ENCODE data around the gene PHC2. TPM values are rescaled to one million over a fixed set of nuclear protein-coding genes. Genes with fewer than 3 reads are reported as not detected.
A peak's percentile ranks its signal among the peaks of the same experiment; 100 is the strongest.

PHC2 gene
- total and polyA plus RNA-seq, 9 of the 15 experiments (the other 6 are each of a cell fraction or from before 2014, with no cell fraction given), result 3.1 to 67.6 (median 34.6) TPM

DNA sequence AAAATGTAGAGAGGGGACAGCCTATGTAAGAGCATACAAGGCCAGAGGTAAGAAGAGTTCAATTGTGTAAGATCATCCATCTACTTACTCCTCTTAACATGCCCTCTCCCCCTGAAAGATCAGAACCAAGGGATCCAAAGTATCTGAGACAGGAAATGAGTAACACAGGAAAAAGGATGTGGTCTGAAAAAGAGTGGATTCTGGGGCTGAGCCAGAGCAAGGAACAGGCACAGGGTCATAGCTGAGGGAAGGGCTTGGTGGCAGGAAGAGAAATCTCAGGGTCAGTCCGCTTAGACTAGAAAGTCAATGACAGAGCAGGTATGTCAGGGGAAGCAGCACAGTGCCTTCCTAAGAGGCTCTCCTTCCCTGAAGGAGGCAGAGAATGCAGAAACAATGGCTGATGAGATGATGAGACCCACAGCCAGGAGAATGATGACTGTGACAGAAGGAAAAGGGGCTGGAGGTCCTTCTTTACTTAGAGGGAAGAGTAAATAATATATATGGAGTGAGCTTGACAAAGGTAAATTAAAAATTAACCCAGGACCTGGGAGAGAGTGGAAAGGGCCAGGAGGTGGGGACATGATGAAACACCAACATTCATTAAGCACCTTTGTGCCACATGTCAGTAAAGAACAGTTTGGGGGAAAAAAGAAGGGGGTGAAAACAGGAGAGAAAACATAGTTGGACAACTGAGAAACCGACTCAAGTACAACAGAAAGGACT, 83.8 kb downstream of the PHC2 start (continued):
- TF ChIP-seq IFI16 (CRISPR knock-in tag; IDR thresholded peaks at IDR 0.05) (no peak), CBFA2T3 (IDR thresholded peaks at IDR 0.05) (no peak), HSF4 (CRISPR knock-in tag; IDR thresholded peaks at IDR 0.05; ENCODE audit: borderline replicate concordance) (no peak), ETV5 (CRISPR knock-in tag; IDR thresholded peaks at IDR 0.05; ENCODE audit: low read depth) (peak; percentile 91), EP300 (IDR thresholded peaks at IDR 0.05; ENCODE audit: low read length) (0 out of 2 replicates have a peak, but pooled peaks have one; percentile 19), XRCC5 (IDR thresholded peaks at IDR 0.05; ENCODE audit: low read depth, low read length) (no peak), SMARCA4 (IDR thresholded peaks at IDR 0.05) (0 out of 2 replicates have a peak, but pooled peaks have one; percentile 16), ZC3H11A (IDR thresholded peaks at IDR 0.05; ENCODE audit: low read depth, low read length) (no peak), GTF2F1 (IDR thresholded peaks at IDR 0.05; ENCODE audit: low read depth, low read length) (no peak), KDM4B (IDR thresholded peaks at IDR 0.05; ENCODE audit: borderline replicate concordance in 2 of 2, low read depth in 1 of 2) (no peak), NR2C1 (IDR thresholded peaks at IDR 0.05) (no peak), NR2C1 (tag; IDR thresholded peaks at IDR 0.05) (peak; percentile 60; the same call in 1 of the 2 replicates), E2F8 (IDR thresholded peaks at IDR 0.05; ENCODE audit: low read depth, partially characterized antibody) (no peak), ZBTB34 (CRISPR knock-in tag; IDR thresholded peaks at IDR 0.05) (no peak), THRAP3 (IDR thresholded peaks at IDR 0.05; ENCODE audit: borderline replicate concordance) (no peak)
- TF ChIP-seq, protein P1, sequence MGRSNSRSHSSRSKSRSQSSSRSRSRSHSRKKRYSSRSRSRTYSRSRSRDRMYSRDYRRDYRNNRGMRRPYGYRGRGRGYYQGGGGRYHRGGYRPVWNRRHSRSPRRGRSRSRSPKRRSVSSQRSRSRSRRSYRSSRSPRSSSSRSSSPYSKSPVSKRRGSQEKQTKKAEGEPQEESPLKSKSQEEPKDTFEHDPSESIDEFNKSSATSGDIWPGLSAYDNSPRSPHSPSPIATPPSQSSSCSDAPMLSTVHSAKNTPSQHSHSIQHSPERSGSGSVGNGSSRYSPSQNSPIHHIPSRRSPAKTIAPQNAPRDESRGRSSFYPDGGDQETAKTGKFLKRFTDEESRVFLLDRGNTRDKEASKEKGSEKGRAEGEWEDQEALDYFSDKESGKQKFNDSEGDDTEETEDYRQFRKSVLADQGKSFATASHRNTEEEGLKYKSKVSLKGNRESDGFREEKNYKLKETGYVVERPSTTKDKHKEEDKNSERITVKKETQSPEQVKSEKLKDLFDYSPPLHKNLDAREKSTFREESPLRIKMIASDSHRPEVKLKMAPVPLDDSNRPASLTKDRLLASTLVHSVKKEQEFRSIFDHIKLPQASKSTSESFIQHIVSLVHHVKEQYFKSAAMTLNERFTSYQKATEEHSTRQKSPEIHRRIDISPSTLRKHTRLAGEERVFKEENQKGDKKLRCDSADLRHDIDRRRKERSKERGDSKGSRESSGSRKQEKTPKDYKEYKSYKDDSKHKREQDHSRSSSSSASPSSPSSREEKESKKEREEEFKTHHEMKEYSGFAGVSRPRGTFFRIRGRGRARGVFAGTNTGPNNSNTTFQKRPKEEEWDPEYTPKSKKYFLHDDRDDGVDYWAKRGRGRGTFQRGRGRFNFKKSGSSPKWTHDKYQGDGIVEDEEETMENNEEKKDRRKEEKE (IDR thresholded peaks at IDR 0.05; ENCODE audit: borderline replicate concordance in 1 of 2, control insufficient read depth in 1 of 2, low read depth in 2 of 2, low read length in 1 of 2), result no peak

All from K562 (cell line).